B cell (primary cell): ENCODE data around the gene RBM6. TPM values are rescaled to one million over a fixed set of nuclear protein-coding genes. Genes with fewer than 3 reads are reported as not detected.

Source experiments
- ATAC-seq: fragments of 200-7000 bp; cut with Tn5 transposase; one replicate; pipeline ENCODE4 v1.10.0; 2021; ENCODE audit warnings: low read depth, mild to moderate bottlenecking, moderate number of reproducible peaks, moderate library complexity
- CTCF ChIA-PET: fragments of 350-600 bp; sonication (Branson Sonifier 250); formaldehyde crosslinking; loops from one replicate; lab custom pipeline; 2021; ENCODE audit warnings: antibody characterized with exemption, inconsistent platforms; lab: Charles Lee
- POLR2A ChIA-PET: fragments of 350-600 bp; sonication (Branson Sonifier 250); formaldehyde crosslinking; loops from one replicate; lab custom pipeline; 2021; ENCODE audit warnings: antibody characterized with exemption; lab: Charles Lee
- DNase-seq: peaks from one replicate; pipeline ENCODE4 v3.0.0; 2013
- H2AFZ ChIP-seq: 2 replicates; pipeline ENCODE4 v1.6.1; 2012; ENCODE audit warnings: mild to moderate bottlenecking, low read depth, low read length; ENCODE audit not compliant: insufficient read depth, poor library complexity, severe bottlenecking
- H3K27ac ChIP-seq, 2 donors: 1 replicate in 1 of 2; 2 replicates in 1 of 2; pipeline ENCODE4 v1.5.1; 2012 to 2013; ENCODE audit warnings: low read length in 2 of 2, mild to moderate bottlenecking in 2 of 2, moderate library complexity in 1 of 2
- H3K27me3 ChIP-seq, 4 experiments: fragments of 200-600 bp in 1 of 4; sonication (generic) in 1 of 4; replicated peaks in 1 of 4; 1 replicate in 2 of 4; 2 replicates in 2 of 4; pipeline versions ENCODE4 v1.6.1 to v1.7.0; 2013 to 2016; ENCODE audit warnings: low read length in 3 of 4, mild to moderate bottlenecking in 2 of 4, mixed read lengths in 1 of 4, moderate library complexity in 1 of 4; ENCODE audit not compliant: insufficient read depth in 4 of 4, control insufficient read depth in 3 of 4; ENCODE audit errors: control extremely low read depth in 1 of 4
- H3K36me3 ChIP-seq, 2 experiments: replicated peaks in 1 of 2; 1 replicate in 1 of 2; 2 replicates in 1 of 2; pipeline versions ENCODE4 v1.6.1 to v1.7.1; 2013; ENCODE audit warnings: low read length in 1 of 2; ENCODE audit not compliant: insufficient read depth in 2 of 2, control insufficient read depth in 1 of 2; ENCODE audit errors: control extremely low read depth in 1 of 2, extremely low read depth in 1 of 2
- H3K4me1 ChIP-seq, 2 donors: fragments of 200-600 bp in 1 of 2; sonication (generic) in 1 of 2; 1 replicate in 1 of 2; 2 replicates in 1 of 2; pipeline versions ENCODE4 v1.5.1 to v1.6.1; 2013 to 2017; ENCODE audit warnings: low read length in 2 of 2; ENCODE audit not compliant: control insufficient read depth in 2 of 2, insufficient read depth in 2 of 2
- H3K4me2 ChIP-seq: replicated peaks from 2 replicates; pipeline ENCODE3; 2012; ENCODE audit warnings: mild to moderate bottlenecking, low read depth, low read length; ENCODE audit not compliant: poor library complexity, severe bottlenecking
- H3K4me3 ChIP-seq, 5 experiments: fragments of 200-600 bp in 1 of 5; sonication (generic) in 1 of 5; 1 replicate in 3 of 5; 2 replicates in 2 of 5; pipeline versions ENCODE4 v1.5.1 to v1.7.0; 2011 to 2016; ENCODE audit warnings: low read length in 4 of 5, mild to moderate bottlenecking in 4 of 5, low read depth in 2 of 5, control low read depth in 1 of 5, moderate library complexity in 1 of 5; ENCODE audit not compliant: insufficient read depth in 1 of 5; ENCODE audit errors: control extremely low read depth in 1 of 5, extremely low read depth in 1 of 5
- H3K79me2 ChIP-seq: fragments of 200-600 bp; sonication (generic); one replicate; pipeline ENCODE4 v1.6.0; 2016; ENCODE audit warnings: low read length; ENCODE audit not compliant: control insufficient read depth, insufficient read depth
- H3K9ac ChIP-seq: fragments of 200-600 bp; sonication (generic); 2 replicates; pipeline ENCODE4 v1.6.1; 2017; ENCODE audit warnings: mild to moderate bottlenecking, low read length, moderate library complexity
- H3K9me3 ChIP-seq, 3 donors: one replicate each; pipeline versions ENCODE4 v1.6.1 to v1.7.1; 2013; ENCODE audit warnings: low read length in 2 of 3; ENCODE audit not compliant: control insufficient read depth in 2 of 3, insufficient read depth in 1 of 3; ENCODE audit errors: control extremely low read depth in 1 of 3
- H4K20me1 ChIP-seq: 2 replicates; pipeline ENCODE4 v1.6.0; 2012; ENCODE audit warnings: mild to moderate bottlenecking, low read length; ENCODE audit not compliant: insufficient read depth, control insufficient read depth, poor library complexity, severe bottlenecking
- H3K27ac Mint-ChIP-seq: one replicate; pipeline ENCODE4 v1.8.0; 2021; ENCODE audit warnings: mixed read lengths
- H3K27me3 Mint-ChIP-seq: one replicate; pipeline ENCODE4 v1.8.0; 2021; ENCODE audit warnings: mixed read lengths
- H3K4me1 Mint-ChIP-seq: one replicate; pipeline ENCODE4 v1.8.0; 2021; ENCODE audit warnings: mixed read lengths
- H3K4me3 Mint-ChIP-seq: one replicate; pipeline ENCODE4 v1.8.0; 2021; ENCODE audit warnings: mixed read lengths
- H3K9me3 Mint-ChIP-seq: one replicate; pipeline ENCODE4 v1.8.0; 2022; ENCODE audit warnings: mixed read lengths; ENCODE audit not compliant: insufficient read depth
- EZH2 ChIP-seq: IDR thresholded peaks from 2 replicates; pipeline ENCODE4 v1.6.1; 2012; ENCODE audit warnings: borderline replicate concordance, low read depth, mild to moderate bottlenecking, moderate library complexity, low read length; ENCODE audit not compliant: insufficient read depth, poor library complexity, severe bottlenecking
- WGBS: methylation state at CpG from one replicate; pipeline ENCODE4 v1.1.5; 2013; ENCODE audit warnings: missing lambda C conversion rate; ENCODE audit not compliant: insufficient coverage; 5-methylcytosine and 5-hydroxymethylcytosine counted together
- intact Hi-C: fragments of 100-400 bp; cut with micrococcal nuclease; formaldehyde crosslinking; loops from one replicate; pipeline ENCODE4 v1.10.0; 2022
- polyA plus RNA-seq: library from polyadenylated mRNA; depleted of rRNA; stranded (reverse); fragments of >200 nt; gene quantifications from 2 replicates; pipeline ENCODE4 v1.2.3, GENCODE V29; 2012
- total RNA-seq, 2 donors: library from RNA; stranded (reverse); fragments of 120-200 nt in 1 of 2; gene quantifications; 1 replicate in 1 of 2; 2 replicates in 1 of 2; pipeline versions ENCODE4 v1.2.3 to v1.2.4, GENCODE V29; 2013 to 2022
- TF ChIP-seq, protein P1 (sequence below): fragments of 200-600 bp; IDR thresholded peaks from one replicate; pipeline ENCODE4 v1.8.0; 2022; ENCODE audit warnings: antibody characterized with exemption, mild to moderate bottlenecking

The RBM6 gene
- total and polyA plus RNA-seq, 2 donors (not counting 1 experiment from before 2014, with no cell fraction given), result 223 to 285 TPM

DNA sequence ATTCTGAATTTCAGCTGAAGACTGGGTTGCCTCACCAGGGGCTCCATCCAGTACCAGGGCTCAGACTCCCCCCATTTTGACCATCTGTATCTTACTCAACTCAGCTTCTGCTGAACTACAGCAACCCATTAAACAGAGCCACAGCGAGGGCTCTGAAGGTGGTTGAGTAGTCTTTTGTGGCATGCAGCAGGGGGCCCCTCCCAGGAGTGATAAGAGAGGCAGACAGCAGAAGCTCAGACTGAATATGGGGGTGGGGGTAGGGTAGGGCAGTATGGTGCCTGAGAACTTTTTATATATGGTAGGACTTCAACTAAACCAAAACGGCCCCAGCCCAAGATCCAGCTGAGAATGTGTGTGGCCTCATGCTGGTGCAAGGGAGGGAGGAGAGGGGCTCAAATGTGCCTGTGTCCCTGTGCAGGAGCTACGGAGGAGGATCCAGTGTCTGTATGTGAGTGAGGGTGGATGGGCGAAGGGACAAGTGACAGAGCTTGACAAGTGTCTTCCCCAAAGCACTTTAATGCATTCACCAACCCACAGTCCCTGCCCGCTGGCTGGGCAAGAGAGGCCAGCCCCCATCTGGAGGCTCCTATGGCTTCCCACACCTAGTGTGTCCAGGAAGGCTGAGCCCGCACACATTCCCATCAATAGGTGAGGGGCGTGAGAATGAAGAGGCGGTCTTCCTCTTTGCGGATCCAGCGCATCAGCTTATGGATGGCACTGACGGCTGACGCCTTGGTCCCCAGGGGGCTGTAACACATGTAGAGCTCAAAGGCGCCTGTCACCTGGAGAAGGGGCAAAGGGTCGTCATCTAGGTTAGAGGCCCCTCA lies 31.4 kb upstream of the RBM6 start:
- ChIA-PET POLR2A (interaction anchor here (0.6 kb wide), 1 partner anchor 605 kb away, joined by 8 read pairs; no protein-coding TSS in a partner anchor), CTCF (interaction anchor here (1.0 to 1.5 kb wide), 2 partner anchors 67 to 121 kb away, joined by 3 to 5 read pairs; no protein-coding TSS in a partner anchor)
- Histone ChIP-seq H3K27me3 (no peaks in the 10 kb centered on the region), H2AFZ (no peak overlapping the region), H3K36me3 (peaks cover 0 to 6% of the 10 kb centered on the region in 2 experiments), H3K79me2 (no peaks in the 10 kb centered on the region), H3K27ac (no peak overlapping the region), H3K9ac (no peak overlapping the region), H3K9me3 (peaks cover 0 to under 1% (median 0%) of the 10 kb centered on the region in 3 donors), H4K20me1 (no peaks in the 10 kb centered on the region), H3K4me1 (peaks cover 14 to 31% of the 10 kb centered on the region in 2 donors), H3K4me3 (no peak overlapping the region), H3K4me2 (no peak overlapping the region)
- no peaks in the 10 kb centered on the region for H3K27me3 Mint-ChIP-seq
- H3K27ac Mint-ChIP-seq, result no peak overlapping the region
- H3K4me3 Mint-ChIP-seq, result no peak overlapping the region
- ATAC-seq (no peak), DNase-seq (no peak)
- no peak for TF ChIP-seq EZH2
- TF ChIP-seq, protein P1, sequence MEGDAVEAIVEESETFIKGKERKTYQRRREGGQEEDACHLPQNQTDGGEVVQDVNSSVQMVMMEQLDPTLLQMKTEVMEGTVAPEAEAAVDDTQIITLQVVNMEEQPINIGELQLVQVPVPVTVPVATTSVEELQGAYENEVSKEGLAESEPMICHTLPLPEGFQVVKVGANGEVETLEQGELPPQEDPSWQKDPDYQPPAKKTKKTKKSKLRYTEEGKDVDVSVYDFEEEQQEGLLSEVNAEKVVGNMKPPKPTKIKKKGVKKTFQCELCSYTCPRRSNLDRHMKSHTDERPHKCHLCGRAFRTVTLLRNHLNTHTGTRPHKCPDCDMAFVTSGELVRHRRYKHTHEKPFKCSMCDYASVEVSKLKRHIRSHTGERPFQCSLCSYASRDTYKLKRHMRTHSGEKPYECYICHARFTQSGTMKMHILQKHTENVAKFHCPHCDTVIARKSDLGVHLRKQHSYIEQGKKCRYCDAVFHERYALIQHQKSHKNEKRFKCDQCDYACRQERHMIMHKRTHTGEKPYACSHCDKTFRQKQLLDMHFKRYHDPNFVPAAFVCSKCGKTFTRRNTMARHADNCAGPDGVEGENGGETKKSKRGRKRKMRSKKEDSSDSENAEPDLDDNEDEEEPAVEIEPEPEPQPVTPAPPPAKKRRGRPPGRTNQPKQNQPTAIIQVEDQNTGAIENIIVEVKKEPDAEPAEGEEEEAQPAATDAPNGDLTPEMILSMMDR, result no peak
- H3K4me1 Mint-ChIP-seq, result peaks cover 26% of the 10 kb centered on the region
- no peaks in the 10 kb centered on the region for H3K9me3 Mint-ChIP-seq
- 98% methylated on average over 10 of the region's 14 CpGs for WGBS
- intact Hi-C loops, result no loop called here
